HCT116 (cell line): Measurements from ENCODE around the gene NAALAD2. TPM values are rescaled to one million over a fixed set of nuclear protein-coding genes. Genes with fewer than 3 reads are reported as not detected.
A peak's percentile ranks its signal among the peaks of the same experiment; 100 is the strongest.

Source experiments
- ATAC-seq: fragments of 200-7000 bp; cut with Tn5 transposase; 2 replicates; pipeline ENCODE4 v1.9.1; 2020; ENCODE audit warnings: mild to moderate bottlenecking, moderate library complexity
- BruUV-seq: library from RNA; stranded (reverse); fragments of 400-500 nt; replicated peaks from 2 replicates; lab custom pipeline; 2021; lab: Mats Ljungman, UMichigan
- CTCF ChIA-PET: fragments of 300-600 bp; sonication (Branson Sonifier 250); formaldehyde crosslinking; loops from one replicate; lab custom pipeline; 2021; ENCODE audit warnings: antibody characterized with exemption; lab: Charles Lee
- POLR2A ChIA-PET: fragments of 300-600, 350-600 bp; sonication (Branson Sonifier 250); formaldehyde crosslinking; loops from one replicate; lab custom pipeline; 2021; ENCODE audit warnings: antibody characterized with exemption; lab: Charles Lee
- RAD21 ChIA-PET, 2 experiments: fragments of 300-600 bp; sonication (Branson Sonifier 250); formaldehyde crosslinking; loops; one replicate each; lab custom pipeline; 2023; ENCODE audit warnings: low total read pairs in 2 of 2; ENCODE audit not compliant: uncharacterized antibody in 2 of 2, unreplicated experiment in 2 of 2, low non-redundant PET in 1 of 2; lab: Charles Lee
- DNase-seq: peaks from one replicate; pipeline ENCODE4 v3.0.0-alpha.2; 2010; ENCODE audit warnings: low read depth, low spot score
- H2AFZ ChIP-seq: fragments of 200-600 bp; shearing (Covaris generic), sonication (generic); 2 replicates; pipeline ENCODE4 v1.6.1; 2017; ENCODE audit warnings: low read depth, mixed run types, mixed read lengths, antibody characterized with exemption, low read length; ENCODE audit not compliant: poor library complexity, severe bottlenecking
- H3K27ac ChIP-seq: 2 replicates; pipeline ENCODE4 v1.5.1; 2012; ENCODE audit warnings: low read depth, low read length
- H3K27me3 ChIP-seq: fragments of 200-600 bp; sonication (generic); 2 replicates; pipeline ENCODE4 v1.6.1; 2016; ENCODE audit warnings: mixed run types, low read length, mixed read lengths; ENCODE audit not compliant: insufficient read depth
- H3K36me3 ChIP-seq, 2 experiments: fragments of 200-500 bp in 1 of 2; fragments of 200-600 bp in 1 of 2; sonication (Bioruptor generic) in 1 of 2; sonication (generic) in 1 of 2; 2 replicates each; pipeline versions ENCODE4 v1.5.1 to v1.6.1; 2014 to 2016; ENCODE audit warnings: low read length in 2 of 2, inconsistent platforms in 1 of 2, mixed read lengths in 1 of 2, mixed run types in 1 of 2; ENCODE audit not compliant: insufficient read depth in 2 of 2, control insufficient read depth in 1 of 2
- H3K4me1 ChIP-seq, 2 experiments: fragments of 200-600 bp in 1 of 2; sonication (generic) in 1 of 2; 2 replicates each; pipeline versions ENCODE4 v1.5.1 to v1.6.1; 2012 to 2017; ENCODE audit warnings: low read length in 2 of 2, inconsistent platforms in 1 of 2, mild to moderate bottlenecking in 1 of 2, mixed read lengths in 1 of 2, mixed run types in 1 of 2, moderate library complexity in 1 of 2; ENCODE audit not compliant: insufficient read depth in 2 of 2, control insufficient read depth in 1 of 2
- H3K4me2 ChIP-seq: fragments of 200-600 bp; sonication (generic); 2 replicates; pipeline ENCODE4 v1.6.1; 2017; ENCODE audit warnings: mixed run types, low read length, mixed read lengths
- H3K4me3 ChIP-seq, 2 experiments: fragments of 200-600 bp in 1 of 2; sonication (generic) in 1 of 2; replicated peaks in 1 of 2; 2 replicates each; pipeline ENCODE4 v1.5.1; 2011 to 2016; ENCODE audit warnings: low read length in 2 of 2, control low read depth in 1 of 2, low read depth in 1 of 2, mild to moderate bottlenecking in 1 of 2, mixed read lengths in 1 of 2, mixed run types in 1 of 2
- H3K79me2 ChIP-seq: fragments of 200-600 bp; sonication (generic); 2 replicates; pipeline ENCODE4 v1.6.1; 2017; ENCODE audit warnings: mild to moderate bottlenecking, mixed run types, low read length, moderate library complexity, mixed read lengths; ENCODE audit not compliant: insufficient read depth
- H3K9ac ChIP-seq: fragments of 200-600 bp; sonication (generic); 2 replicates; pipeline ENCODE4 v1.6.1; 2016; ENCODE audit warnings: low read length, mixed read lengths
- H3K9me2 ChIP-seq: fragments of 200-600 bp; sonication (generic), shearing (Covaris generic); 2 replicates; pipeline ENCODE4 v1.6.1; 2017; ENCODE audit warnings: mixed run types, mild to moderate bottlenecking, moderate library complexity; ENCODE audit not compliant: insufficient read depth
- H3K9me3 ChIP-seq, 2 experiments: fragments of 200-500 bp in 1 of 2; fragments of 200-600 bp in 1 of 2; sonication (Bioruptor generic) in 1 of 2; sonication (generic) in 1 of 2; 2 replicates each; pipeline ENCODE4 v1.6.1; 2014 to 2017; ENCODE audit warnings: low read length in 2 of 2, mixed read lengths in 2 of 2, inconsistent platforms in 1 of 2, low read depth in 1 of 2, mild to moderate bottlenecking in 1 of 2, mixed run types in 1 of 2, moderate library complexity in 1 of 2; ENCODE audit not compliant: control insufficient read depth in 1 of 2, insufficient read depth in 1 of 2
- H4K20me1 ChIP-seq: fragments of 200-600 bp; sonication (generic), shearing (Covaris generic); 2 replicates; pipeline ENCODE4 v1.6.1; 2017; ENCODE audit warnings: mixed run types, mild to moderate bottlenecking, moderate library complexity; ENCODE audit not compliant: insufficient read depth
- CBX3 ChIP-seq: IDR thresholded peaks from 2 replicates; pipeline ENCODE4 v1.6.1; 2012; ENCODE audit warnings: low read depth
- CEBPB ChIP-seq: IDR thresholded peaks from 2 replicates; pipeline ENCODE4 v1.6.1; 2012; ENCODE audit warnings: low read depth
- EGR1 ChIP-seq: IDR thresholded peaks from 2 replicates; pipeline ENCODE4 v1.6.1; 2012; ENCODE audit warnings: low read depth
- ELF1 ChIP-seq: IDR thresholded peaks from 2 replicates; pipeline ENCODE4 v1.6.1; 2012; ENCODE audit warnings: low read depth, borderline replicate concordance
- EZH2 ChIP-seq: fragments of 200-600 bp; sonication (generic); IDR thresholded peaks from 2 replicates; pipeline ENCODE4 v1.6.1; 2017; ENCODE audit warnings: antibody characterized with exemption, mixed run types
- EZH2phosphoT487 ChIP-seq: fragments of 200-600 bp; IDR thresholded peaks from 2 replicates; pipeline ENCODE4 v1.6.1; 2018; ENCODE audit warnings: antibody characterized with exemption, borderline replicate concordance
- FOSL1 ChIP-seq: IDR thresholded peaks from 2 replicates; pipeline ENCODE4 v1.6.1; 2012; ENCODE audit warnings: low read depth
- JUND ChIP-seq: IDR thresholded peaks from 2 replicates; pipeline ENCODE4 v1.6.1; 2012
- POLR2A ChIP-seq: IDR thresholded peaks from 2 replicates; pipeline ENCODE4 v1.7.0; 2011; ENCODE audit warnings: borderline replicate concordance; ENCODE audit not compliant: insufficient read depth, insufficient read length; ENCODE audit errors: extremely low read depth
- POLR2AphosphoS5 ChIP-seq: IDR thresholded peaks from 2 replicates; pipeline ENCODE4 v1.6.1; 2011; ENCODE audit warnings: mild to moderate bottlenecking, low read depth, low read length, moderate library complexity
- RAD21 ChIP-seq: IDR thresholded peaks from 2 replicates; pipeline ENCODE4 v1.6.1; 2012; ENCODE audit warnings: low read depth, mild to moderate bottlenecking
- SIN3A ChIP-seq: IDR thresholded peaks from 2 replicates; pipeline ENCODE4 v1.6.1; 2012; ENCODE audit warnings: low read depth
- SRF ChIP-seq: IDR thresholded peaks from 2 replicates; pipeline ENCODE4 v1.6.1; 2012; ENCODE audit warnings: low read depth
- TCF7L2 ChIP-seq: IDR thresholded peaks from 2 replicates; pipeline ENCODE4 v1.7.0; 2011; ENCODE audit warnings: borderline replicate concordance, inconsistent platforms; ENCODE audit not compliant: insufficient read depth, insufficient read length; ENCODE audit errors: extremely low read depth
- ZFX ChIP-seq: fragments of 450-650 bp; IDR thresholded peaks from 2 replicates; pipeline ENCODE4 v1.6.1; 2017
- ZNF274 ChIP-seq: fragments of 200-500 bp; sonication (Bioruptor generic); IDR thresholded peaks from 2 replicates; pipeline ENCODE4 v1.6.1; 2014; ENCODE audit warnings: mild to moderate bottlenecking, low read depth, low read length, inconsistent platforms
- intact Hi-C: fragments of 100-400 bp; cut with micrococcal nuclease; formaldehyde crosslinking; loops from 2 replicates; pipeline ENCODE4 v1.10.0; 2022
- total RNA-seq: library from RNA; stranded (reverse); gene quantifications from one replicate; pipeline ENCODE4 v1.2.1, GENCODE V29; 2021; ENCODE audit not compliant: unreplicated experiment
- TF ChIP-seq, protein P1 (sequence below): IDR thresholded peaks from 2 replicates; pipeline ENCODE4 v1.6.1; 2012; ENCODE audit warnings: low read depth
- TF ChIP-seq, protein P2 (sequence below): IDR thresholded peaks from 2 replicates; pipeline ENCODE4 v1.6.1; 2012
- TF ChIP-seq, protein P3 (sequence below): IDR thresholded peaks from 2 replicates; pipeline ENCODE4 v1.6.1; 2012
- TF ChIP-seq, protein P4 (sequence below): IDR thresholded peaks from 2 replicates; pipeline ENCODE4 v1.6.1; 2011; ENCODE audit warnings: mild to moderate bottlenecking, low read length, moderate library complexity; ENCODE audit not compliant: insufficient replicate concordance; ENCODE audit errors: extremely low read depth

Gene NAALAD2
- total RNA-seq, 1 experiment from 2014 or later = not detected

DNA sequence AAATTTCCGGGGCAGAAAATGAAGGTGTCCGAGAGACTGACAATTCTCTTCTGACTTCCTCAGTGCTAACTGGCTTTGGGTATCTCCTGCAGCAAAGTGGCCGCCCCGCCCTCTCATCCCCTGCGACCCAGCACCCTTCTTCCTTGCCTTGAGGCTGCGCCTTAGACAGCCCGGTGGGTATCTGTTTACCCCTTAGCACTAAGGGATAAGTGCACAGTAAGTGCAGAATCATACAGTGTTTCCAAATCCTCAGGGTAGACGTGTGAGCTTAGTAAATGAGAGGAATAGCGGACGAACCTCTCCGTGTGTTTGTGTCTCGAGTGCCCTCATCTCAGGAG, 88.8 kb downstream of the NAALAD2 start:
- Histone ChIP-seq H4K20me1 (peaks cover 15% of the 10 kb centered on the region; the same call in 1 of the 2 replicates), H3K9me2 (no peaks in the 10 kb centered on the region), H3K4me1 (peaks cover 6 to 39% of the 10 kb centered on the region in 2 experiments; a peak in 3 of 4 replicates), H3K27ac (peak overlapping the region; percentile 82), H3K79me2 (peaks cover 55% of the 10 kb centered on the region), H3K9me3 (no peaks in the 10 kb centered on the region), H3K27me3 (no peaks in the 10 kb centered on the region), H3K4me3 (peak overlapping the region; percentile 91 to 92), H3K4me2 (peak overlapping the region; percentile 87), H2AFZ (peak overlapping the region; percentile 93), H3K36me3 (peaks cover 0 to 11% of the 10 kb centered on the region in 2 experiments; a peak in 1 of 4 replicates), H3K9ac (peak overlapping the region; percentile 86)
- DNase-seq (no peak), ATAC-seq (peak; percentile 70)
- TF ChIP-seq POLR2AphosphoS5 (no peak), FOSL1 (no peak), SIN3A (no peak), CEBPB (no peak), JUND (no peak), POLR2A (no peak), EZH2phosphoT487 (no peak), ELF1 (no peak), TCF7L2 (no peak), ZFX (no peak), RAD21 (no peak), EGR1 (no peak), EZH2 (no peak), CBX3 (no peak), ZNF274 (no peak), SRF (no peak)
- TF ChIP-seq, protein P1, sequence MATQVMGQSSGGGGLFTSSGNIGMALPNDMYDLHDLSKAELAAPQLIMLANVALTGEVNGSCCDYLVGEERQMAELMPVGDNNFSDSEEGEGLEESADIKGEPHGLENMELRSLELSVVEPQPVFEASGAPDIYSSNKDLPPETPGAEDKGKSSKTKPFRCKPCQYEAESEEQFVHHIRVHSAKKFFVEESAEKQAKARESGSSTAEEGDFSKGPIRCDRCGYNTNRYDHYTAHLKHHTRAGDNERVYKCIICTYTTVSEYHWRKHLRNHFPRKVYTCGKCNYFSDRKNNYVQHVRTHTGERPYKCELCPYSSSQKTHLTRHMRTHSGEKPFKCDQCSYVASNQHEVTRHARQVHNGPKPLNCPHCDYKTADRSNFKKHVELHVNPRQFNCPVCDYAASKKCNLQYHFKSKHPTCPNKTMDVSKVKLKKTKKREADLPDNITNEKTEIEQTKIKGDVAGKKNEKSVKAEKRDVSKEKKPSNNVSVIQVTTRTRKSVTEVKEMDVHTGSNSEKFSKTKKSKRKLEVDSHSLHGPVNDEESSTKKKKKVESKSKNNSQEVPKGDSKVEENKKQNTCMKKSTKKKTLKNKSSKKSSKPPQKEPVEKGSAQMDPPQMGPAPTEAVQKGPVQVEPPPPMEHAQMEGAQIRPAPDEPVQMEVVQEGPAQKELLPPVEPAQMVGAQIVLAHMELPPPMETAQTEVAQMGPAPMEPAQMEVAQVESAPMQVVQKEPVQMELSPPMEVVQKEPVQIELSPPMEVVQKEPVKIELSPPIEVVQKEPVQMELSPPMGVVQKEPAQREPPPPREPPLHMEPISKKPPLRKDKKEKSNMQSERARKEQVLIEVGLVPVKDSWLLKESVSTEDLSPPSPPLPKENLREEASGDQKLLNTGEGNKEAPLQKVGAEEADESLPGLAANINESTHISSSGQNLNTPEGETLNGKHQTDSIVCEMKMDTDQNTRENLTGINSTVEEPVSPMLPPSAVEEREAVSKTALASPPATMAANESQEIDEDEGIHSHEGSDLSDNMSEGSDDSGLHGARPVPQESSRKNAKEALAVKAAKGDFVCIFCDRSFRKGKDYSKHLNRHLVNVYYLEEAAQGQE = no peak
- TF ChIP-seq, protein P2, sequence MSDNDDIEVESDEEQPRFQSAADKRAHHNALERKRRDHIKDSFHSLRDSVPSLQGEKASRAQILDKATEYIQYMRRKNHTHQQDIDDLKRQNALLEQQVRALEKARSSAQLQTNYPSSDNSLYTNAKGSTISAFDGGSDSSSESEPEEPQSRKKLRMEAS = no peak
- TF ChIP-seq, protein P3, sequence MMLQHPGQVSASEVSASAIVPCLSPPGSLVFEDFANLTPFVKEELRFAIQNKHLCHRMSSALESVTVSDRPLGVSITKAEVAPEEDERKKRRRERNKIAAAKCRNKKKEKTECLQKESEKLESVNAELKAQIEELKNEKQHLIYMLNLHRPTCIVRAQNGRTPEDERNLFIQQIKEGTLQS = no peak
- TF ChIP-seq, protein P4, sequence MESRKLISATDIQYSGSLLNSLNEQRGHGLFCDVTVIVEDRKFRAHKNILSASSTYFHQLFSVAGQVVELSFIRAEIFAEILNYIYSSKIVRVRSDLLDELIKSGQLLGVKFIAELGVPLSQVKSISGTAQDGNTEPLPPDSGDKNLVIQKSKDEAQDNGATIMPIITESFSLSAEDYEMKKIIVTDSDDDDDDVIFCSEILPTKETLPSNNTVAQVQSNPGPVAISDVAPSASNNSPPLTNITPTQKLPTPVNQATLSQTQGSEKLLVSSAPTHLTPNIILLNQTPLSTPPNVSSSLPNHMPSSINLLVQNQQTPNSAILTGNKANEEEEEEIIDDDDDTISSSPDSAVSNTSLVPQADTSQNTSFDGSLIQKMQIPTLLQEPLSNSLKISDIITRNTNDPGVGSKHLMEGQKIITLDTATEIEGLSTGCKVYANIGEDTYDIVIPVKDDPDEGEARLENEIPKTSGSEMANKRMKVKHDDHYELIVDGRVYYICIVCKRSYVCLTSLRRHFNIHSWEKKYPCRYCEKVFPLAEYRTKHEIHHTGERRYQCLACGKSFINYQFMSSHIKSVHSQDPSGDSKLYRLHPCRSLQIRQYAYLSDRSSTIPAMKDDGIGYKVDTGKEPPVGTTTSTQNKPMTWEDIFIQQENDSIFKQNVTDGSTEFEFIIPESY = no peak
- BruUV-seq = TSS peak; percentile 79
- POLR2A ChIA-PET = interaction anchor here (0.7 kb wide), 1 partner anchor 9 kb away, joined by 3 read pairs; no protein-coding TSS in a partner anchor
- intact Hi-C loops = no loop called here
- RAD21 ChIA-PET = no interaction called here
- CTCF ChIA-PET = no interaction called here
